ENCODE results near the gene QRICH2. TPM values are rescaled to one million over a fixed set of nuclear protein-coding genes. Genes with fewer than 3 reads are reported as not detected.

Gene QRICH2
- total and polyA plus RNA-seq, 2 experiments from 2014 or later: 5.0 to 6.8 TPM

- Histone ChIP-seq H3K36me3 (no peaks in the 10 kb centered on the region), H3K4me1 (ENCODE audit: low read depth) (no peaks in the 10 kb centered on the region), H3K4me3 (no peak overlapping the region), H3K27me3 (no peaks in the 10 kb centered on the region), H3K9me3 (ENCODE audit: low read depth) (no peaks in the 10 kb centered on the region), H3K27ac (no peak overlapping the region)
- no peak for TF ChIP-seq CTCF (IDR thresholded peaks at IDR 0.05; ENCODE audit: low read depth, low read length)
- DNase-seq (ENCODE audit: low read depth in 1 of 2, low spot score in 1 of 2): no peak
Observed at GRCh38 chr17:76335716-76336381, 27.8 kb upstream of the QRICH2 start.

DNA sequence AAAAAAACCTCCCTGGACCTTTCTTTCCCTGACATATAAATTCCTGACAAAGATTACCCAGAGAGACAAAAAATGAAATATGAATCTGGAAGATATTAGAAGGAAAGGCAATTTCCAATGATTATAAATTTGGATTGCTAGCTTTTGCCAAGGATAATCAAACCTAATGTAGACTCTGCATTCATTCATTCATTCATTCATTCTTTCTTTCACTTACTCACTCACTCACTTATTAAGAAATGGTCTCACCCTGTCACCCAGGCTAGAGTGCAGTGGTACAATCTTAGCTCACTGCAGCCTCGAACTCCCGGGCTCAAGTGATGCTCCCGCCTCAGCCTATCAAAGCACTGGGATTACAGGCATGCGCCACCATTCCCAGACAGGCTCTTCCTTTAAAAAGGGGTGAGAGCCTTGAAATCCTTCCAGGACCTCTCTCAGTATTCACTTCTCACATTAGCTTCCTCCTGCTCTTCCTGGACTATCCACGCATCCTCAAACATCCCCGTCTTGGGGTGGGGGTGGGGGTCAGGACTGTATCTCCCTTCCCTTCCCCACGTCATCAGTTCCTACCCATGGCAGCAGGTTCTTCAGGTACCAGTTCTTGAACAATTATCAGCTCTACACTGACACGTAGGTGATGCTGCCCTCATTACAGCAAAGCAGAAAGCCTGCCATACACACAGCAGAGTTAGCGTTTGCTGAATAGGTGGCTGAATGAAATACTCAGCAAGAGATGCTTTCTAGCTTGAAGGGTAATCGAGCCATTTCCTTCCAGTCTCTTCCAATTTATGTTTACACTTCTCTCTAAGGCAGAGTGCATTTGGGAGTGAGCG, 25.8 kb upstream of the QRICH2 start:
- Histone ChIP-seq H3K27ac (no peak overlapping the region), H3K4me1 (ENCODE audit: low read depth) (no peaks in the 10 kb centered on the region), H3K9me3 (ENCODE audit: low read depth) (no peaks in the 10 kb centered on the region), H3K27me3 (no peaks in the 10 kb centered on the region), H3K4me3 (no peak overlapping the region), H3K36me3 (peaks cover 11% of the 10 kb centered on the region)
- TF ChIP-seq CTCF (IDR thresholded peaks at IDR 0.05; ENCODE audit: low read depth, low read length): no peak
- DNase-seq (ENCODE audit: low read depth in 1 of 2, low spot score in 1 of 2): no peak

DNA sequence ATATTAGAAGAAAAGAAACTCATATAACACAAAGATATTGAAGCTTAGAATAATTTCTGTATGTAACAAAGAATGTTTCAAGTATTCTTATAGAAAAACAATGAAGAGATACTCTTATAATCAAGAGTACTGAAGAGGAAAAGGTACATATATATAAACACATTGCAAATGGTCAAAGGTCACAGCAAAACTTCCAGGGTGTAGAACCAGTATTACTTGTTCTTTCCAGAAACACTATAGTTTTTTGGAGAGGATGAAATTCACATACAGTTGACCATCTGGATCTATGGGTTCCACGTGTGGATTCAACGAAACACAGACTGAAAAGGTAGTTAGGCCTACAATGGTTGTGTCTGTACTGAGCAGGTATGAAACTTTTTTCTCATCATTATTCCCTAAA, 23.0 kb upstream of the QRICH2 start:
- Histone ChIP-seq H3K36me3 (peaks cover 24% of the 10 kb centered on the region), H3K9me3 (ENCODE audit: low read depth) (no peaks in the 10 kb centered on the region), H3K27me3 (no peaks in the 10 kb centered on the region), H3K4me3 (no peak overlapping the region), H3K4me1 (ENCODE audit: low read depth) (no peaks in the 10 kb centered on the region), H3K27ac (no peak overlapping the region)
- DNase-seq (ENCODE audit: low read depth in 1 of 2, low spot score in 1 of 2): no peak
- no peak for TF ChIP-seq CTCF (IDR thresholded peaks at IDR 0.05; ENCODE audit: low read depth, low read length)

- no peak overlapping the region for H3K4me3 ChIP-seq
- no peak for DNase-seq (ENCODE audit: low read depth in 1 of 2, low spot score in 1 of 2)
- H3K36me3 ChIP-seq: peaks cover 24% of the 10 kb centered on the region
- no peaks in the 10 kb centered on the region for H3K9me3 ChIP-seq (ENCODE audit: low read depth)
- no peaks in the 10 kb centered on the region for H3K4me1 ChIP-seq (ENCODE audit: low read depth)
- H3K27ac ChIP-seq: no peak overlapping the region
- TF ChIP-seq CTCF (IDR thresholded peaks at IDR 0.05; ENCODE audit: low read depth, low read length): no peak
- H3K27me3 ChIP-seq: no peaks in the 10 kb centered on the region
Observed at GRCh38 chr17:76329664-76330063, 21.6 kb upstream of the QRICH2 start.

GRCh38 chr17:76327696-76328095, 19.6 kb upstream of the QRICH2 start:
- TF ChIP-seq CTCF (IDR thresholded peaks at IDR 0.05; ENCODE audit: low read depth, low read length): no peak
- Histone ChIP-seq H3K36me3 (peaks cover 24% of the 10 kb centered on the region), H3K9me3 (ENCODE audit: low read depth) (no peaks in the 10 kb centered on the region), H3K4me3 (no peak overlapping the region), H3K4me1 (ENCODE audit: low read depth) (no peaks in the 10 kb centered on the region), H3K27me3 (no peaks in the 10 kb centered on the region), H3K27ac (no peak overlapping the region)
- DNase-seq (ENCODE audit: low read depth in 1 of 2, low spot score in 1 of 2): no peak
